ENCODE data around the gene HYAL3.

The HYAL3 gene

GRCh38 chr3:50330330-50330729, 31.1 kb upstream of the HYAL3 start:
- in situ Hi-C loops (cut with MboI; ENCODE audit: low sequenced_read_pairs) = no loop called here

GRCh38 chr3:50327943-50328691, 28.9 kb upstream of the HYAL3 start, which contains the start of gene TUSC2:
TSS of gene TUSC2 (minus strand) at chr3:50328223. CDS start at chr3:50328099, 124 bp downstream.
- in situ Hi-C loops (cut with MboI; ENCODE audit: low sequenced_read_pairs) = no loop called here

- in situ Hi-C loops (cut with MboI; ENCODE audit: low sequenced_read_pairs) = no loop called here
Observed at GRCh38 chr3:50327129-50327528, 27.9 kb upstream of the HYAL3 start.

DNA sequence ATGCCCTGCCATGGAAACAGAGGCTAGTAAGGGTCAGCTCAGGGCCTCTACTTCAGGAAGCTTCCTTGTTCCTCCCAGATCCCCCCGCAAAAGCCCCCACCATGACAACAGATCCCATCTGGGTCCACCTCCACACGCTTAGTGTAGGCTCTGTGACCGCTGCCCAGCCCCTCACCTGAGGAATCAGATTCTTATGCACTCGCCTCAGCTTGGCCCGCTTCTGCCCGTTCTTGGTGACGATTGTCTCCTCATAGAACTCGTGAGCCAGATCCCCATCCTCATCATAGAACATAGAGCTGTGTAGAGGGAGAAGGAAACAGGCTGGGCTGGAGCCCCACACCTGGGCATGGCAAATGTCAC, 27.0 kb upstream of the HYAL3 start:
- in situ Hi-C loops (cut with MboI; ENCODE audit: low sequenced_read_pairs) = no loop called here

DNA sequence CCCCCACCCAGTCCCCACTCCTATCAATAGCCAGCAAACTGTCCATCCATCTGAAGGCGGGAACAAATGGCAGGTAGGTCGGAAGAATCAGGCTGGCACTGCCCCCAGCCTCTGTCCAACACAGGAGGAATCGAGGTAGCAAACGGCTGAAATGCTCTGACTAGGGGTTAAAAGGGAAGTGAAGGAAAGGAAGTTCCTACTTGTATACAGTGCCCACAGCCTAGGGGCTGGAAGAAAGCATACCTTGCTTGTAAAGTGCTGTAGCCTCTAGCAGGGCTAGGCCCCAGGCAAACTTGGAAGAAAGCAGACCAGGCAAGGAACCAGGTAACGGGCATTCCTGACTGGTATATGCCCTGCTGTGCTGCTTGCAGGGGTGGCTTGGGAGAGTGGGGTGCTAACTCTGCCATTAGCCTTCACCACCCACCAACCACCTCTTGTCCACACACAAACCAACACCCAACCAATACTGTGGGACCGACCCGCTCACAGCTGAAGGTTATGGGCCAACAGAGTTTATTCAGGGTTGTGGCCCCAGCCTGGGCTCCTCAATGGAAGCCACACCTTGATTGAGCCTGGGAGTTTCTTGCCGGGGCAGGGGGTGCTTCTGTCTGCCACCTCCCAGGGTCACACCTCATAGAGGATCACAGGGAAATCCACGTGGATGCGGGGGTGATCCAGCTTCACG, 26.4 kb upstream of the HYAL3 start:
- in situ Hi-C loops (cut with MboI; ENCODE audit: low sequenced_read_pairs) = no loop called here

GRCh38 chr3:50325113-50325480, 25.9 kb upstream of the HYAL3 start:
- in situ Hi-C loops (cut with MboI; ENCODE audit: low sequenced_read_pairs) = no loop called here

DNA sequence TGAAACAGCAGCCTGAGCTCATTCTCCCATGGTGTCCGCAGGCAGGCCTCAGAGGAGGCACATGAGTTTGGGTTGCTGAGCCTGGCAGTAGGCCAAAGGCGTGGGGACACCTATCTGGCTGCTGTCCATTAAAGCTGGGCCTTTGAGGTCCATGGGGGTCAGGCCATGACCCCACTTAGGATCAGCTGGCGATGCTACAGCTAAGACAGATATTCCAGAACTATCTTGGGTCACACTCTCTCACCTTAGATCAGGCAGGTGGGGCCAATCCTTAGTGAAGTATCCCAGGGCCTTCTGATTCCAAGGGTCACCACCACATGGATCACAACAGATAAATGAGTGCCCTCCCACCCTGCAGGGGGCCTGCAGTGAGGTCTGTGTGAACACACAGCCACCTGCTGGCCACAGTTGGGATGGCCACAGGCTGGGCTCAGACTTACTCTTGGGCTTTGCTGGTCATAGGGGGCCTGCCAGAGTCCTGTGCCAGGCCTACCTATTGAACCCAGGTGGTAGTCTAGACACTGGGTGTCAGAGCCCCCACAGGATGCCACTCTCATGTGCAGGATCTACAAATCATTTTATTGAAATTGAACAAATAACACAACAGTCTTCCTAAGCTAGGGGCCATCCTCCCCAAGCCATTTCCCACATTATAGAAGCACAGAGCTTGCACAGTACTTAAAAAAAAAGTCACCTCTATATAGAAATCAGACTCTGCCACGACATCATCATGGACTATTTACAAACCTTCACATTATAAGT, 25.3 kb upstream of the HYAL3 start:
- in situ Hi-C loops (cut with MboI; ENCODE audit: low sequenced_read_pairs) = no loop called here

DNA sequence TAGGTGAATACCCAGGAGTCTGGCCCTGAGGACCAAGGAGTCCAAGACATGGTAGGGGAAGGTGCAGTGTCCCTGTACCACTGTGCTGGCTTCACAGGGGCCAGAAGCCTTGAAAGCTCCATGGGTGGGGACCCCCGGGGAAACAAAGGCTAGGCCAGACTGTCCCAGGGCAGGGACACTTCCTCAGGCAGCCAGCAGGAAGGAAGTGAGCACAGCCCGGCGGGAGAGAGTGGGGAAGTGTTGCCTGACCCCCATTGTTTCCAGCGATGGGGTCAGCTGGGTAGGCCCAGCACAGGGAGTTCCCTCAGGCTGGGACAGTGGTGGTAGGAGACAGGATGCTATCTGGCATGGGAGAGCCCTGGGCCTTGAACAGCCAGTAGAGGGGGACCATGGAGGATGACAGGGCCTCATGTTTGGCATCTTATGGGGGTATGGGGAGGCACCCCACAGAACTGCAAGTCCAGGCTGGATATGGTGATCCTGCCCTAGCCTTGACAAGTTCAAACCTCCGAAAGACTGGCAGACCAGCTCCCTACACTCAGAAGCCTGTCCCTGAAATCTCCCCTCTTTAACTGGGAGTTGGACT, 24.5 kb upstream of the HYAL3 start:
- in situ Hi-C loops (cut with MboI; ENCODE audit: low sequenced_read_pairs) = no loop called here

- in situ Hi-C loops (cut with MboI; ENCODE audit: low sequenced_read_pairs) = no loop called here
Observed at GRCh38 chr3:50323092-50323600, 23.9 kb upstream of the HYAL3 start.

GRCh38 chr3:50322386-50323091, 23.3 kb upstream of the HYAL3 start, which contains the start of gene HYAL2:
TSS of gene HYAL2 (minus strand) at chr3:50322745. CDS start at chr3:50320489, 2,256 bp downstream.
- in situ Hi-C loops (cut with MboI; ENCODE audit: low sequenced_read_pairs) = no loop called here

DNA sequence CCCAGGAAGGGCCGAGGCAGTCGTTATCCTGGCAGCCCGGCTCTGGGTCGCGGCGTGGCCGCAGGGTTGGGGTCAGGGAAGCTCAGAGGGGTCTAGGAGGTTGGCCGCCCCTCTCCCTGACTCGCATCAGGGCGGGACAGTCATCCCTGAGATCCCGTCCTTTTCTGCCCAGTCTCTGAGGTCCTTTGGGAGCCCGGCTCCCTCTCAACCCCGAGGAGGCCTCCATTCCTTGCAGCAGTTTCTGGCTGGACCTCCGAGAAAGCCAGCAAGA, 22.8 kb upstream of the HYAL3 start:
- in situ Hi-C loops (cut with MboI; ENCODE audit: low sequenced_read_pairs) = no loop called here

DNA sequence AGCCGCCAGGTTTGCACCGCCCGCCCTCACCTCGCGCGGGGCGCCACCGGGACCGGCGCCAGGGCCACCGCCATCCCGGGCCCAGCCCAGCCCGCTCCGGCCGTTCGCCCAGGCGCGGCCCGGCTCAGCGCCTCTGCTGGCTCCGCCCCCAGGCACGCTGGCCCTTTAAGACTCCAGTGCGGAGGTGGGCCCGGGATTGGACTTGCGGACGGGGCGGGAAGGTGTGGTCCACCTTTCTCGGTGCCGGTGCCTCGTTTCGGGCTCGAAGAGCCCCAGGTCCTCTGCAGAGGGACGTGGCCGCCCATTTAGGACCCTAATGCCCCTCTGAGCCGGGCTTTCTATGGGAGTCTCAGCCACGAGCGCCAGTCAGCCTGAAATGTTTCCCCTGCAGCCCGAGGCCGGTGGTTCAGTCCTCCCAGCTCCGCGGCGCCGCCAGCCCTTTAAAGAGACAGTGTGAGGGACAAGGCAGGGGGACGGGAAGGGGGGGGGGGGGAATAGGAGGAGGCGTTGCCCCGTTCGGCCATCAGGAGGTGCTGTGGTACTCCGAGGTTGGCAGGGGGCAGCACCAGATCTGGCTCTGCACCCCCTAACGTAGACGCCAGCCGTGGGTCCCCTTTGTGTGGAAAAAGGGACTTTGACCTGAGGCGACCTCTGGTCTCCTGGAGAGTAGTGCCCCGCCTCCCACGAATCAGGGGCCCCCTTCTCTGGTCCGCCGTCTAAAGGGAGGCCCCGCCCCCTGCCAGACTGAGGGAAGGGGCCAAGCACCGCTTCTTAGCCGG, 22.3 kb upstream of the HYAL3 start:
- in situ Hi-C loops (cut with MboI; ENCODE audit: low sequenced_read_pairs) = no loop called here

- in situ Hi-C loops (cut with MboI; ENCODE audit: low sequenced_read_pairs) = no loop called here
Observed at GRCh38 chr3:50320853-50321335, 21.7 kb upstream of the HYAL3 start.

GRCh38 chr3:50319894-50320625, 20.9 kb upstream of the HYAL3 start:
- in situ Hi-C loops (cut with MboI; ENCODE audit: low sequenced_read_pairs) = no loop called here

DNA sequence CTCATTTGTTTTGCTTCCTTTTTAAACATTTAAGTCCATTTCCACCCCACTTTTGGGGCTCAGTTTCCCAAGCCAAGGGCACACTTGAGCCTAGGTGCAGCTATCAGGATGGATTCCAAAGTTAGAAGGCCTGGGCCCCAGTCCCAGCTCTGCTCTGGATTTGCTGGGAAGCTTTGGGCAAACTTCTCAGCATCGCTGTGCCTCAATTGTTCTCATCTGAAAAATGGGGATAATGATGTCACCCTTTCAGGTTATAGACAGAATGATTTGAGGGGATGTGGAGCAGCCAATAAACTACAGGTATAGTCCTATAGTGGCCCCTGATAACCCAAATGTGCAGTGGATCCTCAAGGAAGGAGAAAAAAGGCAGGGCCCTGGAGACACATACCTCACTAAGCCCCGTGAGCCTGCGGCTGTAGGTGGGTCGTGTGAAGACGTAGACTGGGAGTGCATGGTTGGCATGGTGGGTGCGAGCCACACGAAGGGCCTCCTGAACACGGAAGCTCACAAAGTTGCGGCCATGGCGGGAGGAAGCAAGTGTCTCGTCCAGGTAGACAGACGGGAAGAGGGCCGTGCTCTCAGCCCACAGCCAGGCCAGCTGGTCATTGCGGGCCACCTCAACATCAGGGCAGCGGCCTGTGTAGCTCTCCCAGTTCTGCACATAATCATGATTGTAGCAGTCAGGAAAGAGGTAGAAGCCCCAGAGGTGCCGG, 20.1 kb upstream of the HYAL3 start:
- in situ Hi-C loops (cut with MboI; ENCODE audit: low sequenced_read_pairs) = no loop called here

GRCh38 chr3:50318615-50319014, 19.4 kb upstream of the HYAL3 start:
- in situ Hi-C loops (cut with MboI; ENCODE audit: low sequenced_read_pairs) = no loop called here

DNA sequence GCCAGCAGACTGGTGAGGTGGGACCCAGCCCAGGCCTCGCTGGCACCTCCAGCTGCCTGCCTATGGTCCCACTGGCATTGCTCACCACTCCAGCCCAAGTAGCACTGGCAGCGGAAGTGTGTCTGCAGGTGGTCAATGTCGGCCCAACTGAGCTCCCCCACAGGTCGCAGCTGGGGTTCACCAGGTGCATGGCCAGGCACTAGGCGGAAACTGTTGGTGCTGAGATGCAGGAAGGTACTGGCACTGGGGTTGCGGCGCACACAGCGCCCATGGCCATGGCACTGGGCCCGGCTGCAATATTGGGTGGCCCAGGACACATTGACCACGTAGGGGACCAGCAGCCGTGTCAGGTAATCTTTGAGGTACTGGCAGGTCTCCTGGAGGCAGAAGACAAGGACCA, 19.0 kb upstream of the HYAL3 start:
- in situ Hi-C loops (cut with MboI; ENCODE audit: low sequenced_read_pairs) = no loop called here

DNA sequence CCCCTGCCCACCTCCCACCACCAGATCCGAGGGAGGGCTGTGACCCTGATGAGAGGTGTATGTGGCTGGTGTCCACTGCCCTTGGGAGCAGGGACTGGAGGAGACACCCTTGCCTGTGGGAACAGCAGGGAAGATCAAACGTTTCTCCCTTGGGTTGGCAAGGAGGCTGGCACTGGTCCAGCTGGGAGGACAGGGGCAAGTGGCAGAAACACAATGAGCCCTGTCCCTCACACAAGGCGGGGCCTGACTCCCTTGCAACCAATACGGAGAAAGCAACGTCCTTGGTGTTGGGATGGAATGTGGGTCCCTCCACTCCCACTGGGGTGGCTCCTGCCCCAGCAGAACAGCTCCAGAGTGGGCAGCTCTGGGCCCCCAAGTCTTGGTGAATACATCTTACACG, 18.1 kb upstream of the HYAL3 start:
- in situ Hi-C loops (cut with MboI; ENCODE audit: low sequenced_read_pairs) = no loop called here

Data from HL-60/S4 treated with phorbol 12-myristate 13-acetate at 8.2 ng/mL for 4 days and 3 days (cell line).